H1 (cell line): Measurements from ENCODE around the gene CTTNBP2NL. TPM values are rescaled to one million over a fixed set of nuclear protein-coding genes. Genes with fewer than 3 reads are reported as not detected.

Experiments used
- CTCF ChIA-PET: fragments of 300-600 bp; sonication (Branson Sonifier 250); formaldehyde crosslinking; loops from one replicate; lab custom pipeline; 2021; ENCODE audit not compliant: partially characterized antibody; lab: Charles Lee
- POLR2A ChIA-PET: fragments of 300-600 bp; sonication (Branson Sonifier 250); formaldehyde crosslinking; loops from one replicate; lab custom pipeline; 2021; ENCODE audit warnings: inconsistent platforms; ENCODE audit not compliant: partially characterized antibody; lab: Charles Lee
- DNase-seq, 2 experiments: peaks; one replicate each; pipeline versions ENCODE4 v3.0.0 to v3.0.0-alpha.2; 2010 to 2022; ENCODE audit warnings: low spot score in 2 of 2, low read depth in 1 of 2, mixed read lengths in 1 of 2
- FAIRE-seq: peaks from 2 replicates; lab custom pipeline; 2011; peaks lifted over from hg19 to GRCh38; lab: Jason Lieb, UNC
- H2AFZ ChIP-seq: 2 replicates; pipeline ENCODE4 v1.8.1; 2012; ENCODE audit warnings: low read length, inconsistent platforms
- H2AK5ac ChIP-seq: 2 replicates; pipeline ENCODE4 v1.6.1; 2013; ENCODE audit warnings: low read depth, low read length
- H2BK120ac ChIP-seq: replicated peaks from 2 replicates; pipeline ENCODE3; 2013; ENCODE audit warnings: low read depth, low read length, inconsistent platforms
- H2BK12ac ChIP-seq: 2 replicates; pipeline ENCODE4 v1.6.1; 2013; ENCODE audit warnings: low read depth, low read length
- H2BK15ac ChIP-seq: 2 replicates; pipeline ENCODE4 v1.6.1; 2013; ENCODE audit warnings: low read length
- H2BK20ac ChIP-seq: 2 replicates; pipeline ENCODE4 v1.6.1; 2013; ENCODE audit warnings: low read length
- H2BK5ac ChIP-seq: 2 replicates; pipeline ENCODE4 v1.6.1; 2013; ENCODE audit warnings: low read depth, low read length
- H3K14ac ChIP-seq: 2 replicates; pipeline ENCODE4 v1.6.1; 2013; ENCODE audit warnings: inconsistent platforms; ENCODE audit not compliant: insufficient read length
- H3K18ac ChIP-seq: 2 replicates; pipeline ENCODE4 v1.6.1; 2013; ENCODE audit warnings: low read length; ENCODE audit errors: extremely low read depth
- H3K23ac ChIP-seq: 2 replicates; pipeline ENCODE4 v1.6.1; 2013; ENCODE audit warnings: inconsistent platforms; ENCODE audit not compliant: insufficient read length
- H3K23me2 ChIP-seq: 2 replicates; pipeline ENCODE4 v1.6.1; 2013; ENCODE audit warnings: low read depth, low read length
- H3K27ac ChIP-seq: 2 replicates; pipeline ENCODE4 v1.6.1; 2011; ENCODE audit warnings: low read depth, low read length, inconsistent platforms
- H3K27me3 ChIP-seq, 4 experiments: replicated peaks in 1 of 4; 1 replicate in 1 of 4; 2 replicates in 3 of 4; pipeline versions ENCODE4 v1.6.1 to v1.8.1; 2011 to 2013; ENCODE audit warnings: low read length in 3 of 4, mild to moderate bottlenecking in 3 of 4, inconsistent platforms in 2 of 4, mixed read lengths in 2 of 4, moderate library complexity in 1 of 4; ENCODE audit not compliant: control insufficient read depth in 3 of 4, insufficient read depth in 3 of 4; ENCODE audit errors: extremely low read depth in 1 of 4
- H3K36me3 ChIP-seq, 4 experiments: 2 replicates each; pipeline versions ENCODE4 v1.6.1 to v1.8.1; 2011 to 2013; ENCODE audit warnings: mild to moderate bottlenecking in 4 of 4, low read length in 3 of 4, moderate library complexity in 2 of 4, control low read depth in 1 of 4, inconsistent platforms in 1 of 4; ENCODE audit not compliant: insufficient read depth in 4 of 4, control insufficient read depth in 2 of 4
- H3K4ac ChIP-seq: replicated peaks from 2 replicates; pipeline ENCODE3; 2013; ENCODE audit warnings: low read length, low read depth, mixed read lengths, inconsistent platforms; ENCODE audit not compliant: insufficient read length
- H3K4me1 ChIP-seq, 4 experiments: replicated peaks in 1 of 4; 1 replicate in 1 of 4; 2 replicates in 3 of 4; pipeline versions ENCODE4 v1.6.1 to v1.8.1; 2011 to 2013; ENCODE audit warnings: low read length in 3 of 4, inconsistent platforms in 2 of 4, mixed read lengths in 1 of 4; ENCODE audit not compliant: insufficient read depth in 4 of 4, control insufficient read depth in 3 of 4
- H3K4me2 ChIP-seq, 2 experiments: 2 replicates each; pipeline versions ENCODE4 v1.6.1 to v1.8.1; 2011 to 2013; ENCODE audit warnings: low read depth in 2 of 2, low read length in 2 of 2, control low read depth in 1 of 2, inconsistent platforms in 1 of 2, mild to moderate bottlenecking in 1 of 2; ENCODE audit not compliant: insufficient read depth in 1 of 2
- H3K4me3 ChIP-seq, 4 experiments: fragments of 200-600, 300-600 bp in 1 of 4; sonication (generic), shearing (Covaris generic), sonication (Bioruptor Twin) in 1 of 4; 2 replicates each; pipeline versions ENCODE4 v1.5.1 to v1.8.1; 2011 to 2016; ENCODE audit warnings: low read length in 4 of 4, low read depth in 3 of 4, control low read depth in 2 of 4, inconsistent platforms in 2 of 4, mild to moderate bottlenecking in 2 of 4, mixed read lengths in 1 of 4, moderate library complexity in 1 of 4; ENCODE audit not compliant: insufficient read depth in 2 of 4; ENCODE audit errors: extremely low read depth in 1 of 4
- H3K56ac ChIP-seq: replicated peaks from 2 replicates; pipeline ENCODE3; 2013; ENCODE audit warnings: low read depth, mild to moderate bottlenecking, mixed read lengths, low read length, inconsistent platforms; ENCODE audit not compliant: insufficient read length
- H3K79me1 ChIP-seq: 2 replicates; pipeline ENCODE4 v1.6.1; 2013; ENCODE audit warnings: low read depth, low read length, control low read depth
- H3K79me2 ChIP-seq, 2 experiments: 2 replicates each; pipeline versions ENCODE4 v1.6.1 to v1.8.1; 2012 to 2013; ENCODE audit warnings: low read length in 2 of 2, mild to moderate bottlenecking in 2 of 2, inconsistent platforms in 1 of 2; ENCODE audit not compliant: insufficient read depth in 2 of 2, control insufficient read depth in 1 of 2
- H3K9ac ChIP-seq, 4 experiments: replicated peaks in 1 of 4; 1 replicate in 1 of 4; 2 replicates in 3 of 4; pipeline versions ENCODE4 v1.6.1 to v1.8.1; 2011 to 2013; ENCODE audit warnings: low read depth in 3 of 4, low read length in 3 of 4, control low read depth in 2 of 4, mild to moderate bottlenecking in 2 of 4, moderate library complexity in 2 of 4, inconsistent platforms in 1 of 4; ENCODE audit errors: extremely low read depth in 1 of 4
- H3K9me3 ChIP-seq, 2 experiments: 2 replicates each; pipeline versions ENCODE4 v1.6.1 to v1.8.1; 2012 to 2013; ENCODE audit warnings: mild to moderate bottlenecking in 2 of 2, moderate library complexity in 2 of 2, control low read depth in 1 of 2, inconsistent platforms in 1 of 2, low read depth in 1 of 2, low read length in 1 of 2, mixed read lengths in 1 of 2; ENCODE audit not compliant: insufficient read depth in 2 of 2
- H4K20me1 ChIP-seq, 2 experiments: replicated peaks in 1 of 2; 2 replicates each; pipeline versions ENCODE3 to v1.8.1; 2011 to 2013; ENCODE audit warnings: inconsistent platforms in 2 of 2, low read length in 2 of 2, mild to moderate bottlenecking in 1 of 2; ENCODE audit not compliant: insufficient read depth in 2 of 2, control insufficient read depth in 1 of 2
- H4K5ac ChIP-seq: 2 replicates; pipeline ENCODE4 v1.6.1; 2013; ENCODE audit warnings: low read length, low read depth, mixed read lengths, inconsistent platforms; ENCODE audit not compliant: insufficient read length
- H4K8ac ChIP-seq: 2 replicates; pipeline ENCODE4 v1.8.0; 2013; ENCODE audit warnings: mild to moderate bottlenecking, moderate library complexity, low read length, inconsistent platforms; ENCODE audit not compliant: insufficient read depth; ENCODE audit errors: extremely low read depth
- H4K91ac ChIP-seq: replicated peaks from 2 replicates; pipeline ENCODE3; 2013; ENCODE audit warnings: low read length, mixed read lengths, inconsistent platforms; ENCODE audit not compliant: insufficient read length
- EGR1 ChIP-seq: IDR thresholded peaks from 2 replicates; pipeline ENCODE4 v1.6.1; 2011; ENCODE audit warnings: low read depth, low read length, borderline replicate concordance
- SP4 ChIP-seq: IDR thresholded peaks from 2 replicates; pipeline ENCODE4 v1.6.1; 2012; ENCODE audit warnings: low read length, inconsistent platforms
- ZNF274 ChIP-seq: IDR thresholded peaks from 2 replicates; pipeline ENCODE4 v1.7.0; 2012; ENCODE audit warnings: low read length, borderline replicate concordance; ENCODE audit errors: extremely low read depth
- WGBS, 2 experiments: shearing (Covaris generic) in 1 of 2; methylation state at CpG; one replicate each; pipeline versions ENCODE4 v1.1.6 to v1.1.7; 2013 to 2015; ENCODE audit warnings: low lambda C conversion rate in 2 of 2, mixed read lengths in 2 of 2, inconsistent platforms in 1 of 2, low coverage in 1 of 2, missing lambda C conversion rate in 1 of 2; ENCODE audit not compliant: insufficient replicate concordance in 2 of 2, insufficient coverage in 1 of 2, insufficient read length in 1 of 2; ENCODE audit errors: extremely low coverage in 1 of 2, missing lambda C conversion rate in 1 of 2; 5-methylcytosine and 5-hydroxymethylcytosine counted together
- polyA plus RNA-seq, 7 experiments: library from polyadenylated mRNA; depleted of rRNA in 3 of 7; stranded (reverse) in 5 of 7; unstranded in 2 of 7; fragments of >200 nt in 5 of 7; fragments of 200-250 nt in 2 of 7; gene quantifications; 1 replicate in 5 of 7; 2 replicates in 1 of 7; 4 replicates in 1 of 7; pipeline versions ENCODE4 v1.2.1 to v1.2.3, GENCODE V29; 2011 to 2013; ENCODE audit warnings: missing spikeins in 2 of 7, mixed read lengths in 2 of 7
- total RNA-seq: library from RNA; stranded (reverse); fragmentation: NEBNext Ultra II Directional; extraction: Animal tissue kit (Norgen Biotek cat#: 25700); gene quantifications from 2 replicates; pipeline ENCODE4 v1.2.1, GENCODE V29; 2021

The CTTNBP2NL gene
- total and polyA plus RNA-seq, 2 of the 8 experiments (the other 6 are each of a cell fraction or from before 2014, with no cell fraction given), result 6.4 to 35.1 TPM

- no peak overlapping the region for H2AK5ac ChIP-seq
- H3K23ac ChIP-seq, result no peak overlapping the region
- H2BK15ac ChIP-seq, result no peak overlapping the region
- H2BK5ac ChIP-seq, result no peak overlapping the region
- H3K4ac ChIP-seq, result no peak overlapping the region
- H2BK12ac ChIP-seq, result no peak overlapping the region
- POLR2A ChIA-PET, result no interaction called here
- no peak for FAIRE-seq
- no peaks in the 10 kb centered on the region; the same call in 1 of the 2 replicates for H3K79me1 ChIP-seq
- H3K18ac ChIP-seq, result no peak overlapping the region
- no peak overlapping the region for H2AFZ ChIP-seq
- no peak overlapping the region for H2BK20ac ChIP-seq
- TF ChIP-seq EGR1 (no peak), ZNF274 (no peak), SP4 (no peak)
- H3K79me2 ChIP-seq, result no peaks in the 10 kb centered on the region
- no peaks in the 10 kb centered on the region for H3K27me3 ChIP-seq
- H3K14ac ChIP-seq, result no peak overlapping the region
- H3K23me2 ChIP-seq, result no peaks in the 10 kb centered on the region
- WGBS, 2 experiments, result 87% methylated on average over 3 of the region's 3 CpGs; no CpG with 5 or more reads in 1 of the 2 experiments
- no peak overlapping the region for H3K27ac ChIP-seq
- H3K9me3 ChIP-seq, result no peaks in the 10 kb centered on the region
- peaks cover 12 to 53% (median 31%) of the 10 kb centered on the region in 4 experiments for H3K36me3 ChIP-seq
- no peak overlapping the region for H3K4me2 ChIP-seq
- H3K9ac ChIP-seq, result no peak overlapping the region
- no peak for DNase-seq
- CTCF ChIA-PET, result interaction anchor here (1.3 kb wide), 1 partner anchor 63 kb away, joined by 3 read pairs; no protein-coding TSS in a partner anchor
- H4K91ac ChIP-seq, result no peak overlapping the region
- H4K5ac ChIP-seq, result no peak overlapping the region
- H4K20me1 ChIP-seq, result no peaks in the 10 kb centered on the region
- no peak overlapping the region for H3K4me3 ChIP-seq
- H3K4me1 ChIP-seq, result no peaks in the 10 kb centered on the region; a peak in 1 of 7 replicates
- no peak overlapping the region for H3K56ac ChIP-seq
- H4K8ac ChIP-seq, result no peak overlapping the region
- H2BK120ac ChIP-seq, result no peak overlapping the region
Observed at GRCh38 chr1:112454316-112454715, 58.3 kb downstream of the CTTNBP2NL start.
